Activated CD4-positive, alpha-beta T cell treated with anti-CD3 and anti-CD28 coated beads for 36 hours (primary cell): ENCODE measurements around the gene EOLA1. TPM values are rescaled to one million over a fixed set of nuclear protein-coding genes. Genes with fewer than 3 reads are reported as not detected.

ENCODE experiments used
- total RNA-seq, 2 experiments: library from RNA; stranded (reverse); gene quantifications; one replicate each; pipeline ENCODE4 v1.2.3, GENCODE V29; 2021

Gene EOLA1
- total RNA-seq, 2 experiments from 2014 or later = 29.4 to 37.4 TPM

Other genes with a start within 250 kb of the EOLA1 start
- gene IDS, start 35.7 kb upstream of the EOLA1 start, total RNA-seq = 10 to 100 TPM; 52.6 to 64.3 TPM
- not detected for gene HSFX3, start 8.9 kb downstream of the EOLA1 start, total RNA-seq
- not detected for gene MAGEA9B, start 46.4 kb downstream of the EOLA1 start, total RNA-seq
- not detected for gene HSFX2, start 54.3 kb downstream of the EOLA1 start, total RNA-seq
- gene TMEM185A, start 90.8 kb downstream of the EOLA1 start, total RNA-seq = 10 to 100 TPM; 10.2 to 14.4 TPM
- not detected for gene MAGEA11, start 171.0 kb downstream of the EOLA1 start, total RNA-seq
- gene HSFX1, start 233.1 kb downstream of the EOLA1 start, total RNA-seq = under 1 TPM; 0.25 to 0.47 TPM
- not detected for gene MAGEA9, start 240.9 kb downstream of the EOLA1 start, total RNA-seq